ENCODE data around the gene FATE1. TPM values are rescaled to one million over a fixed set of nuclear protein-coding genes. Genes with fewer than 3 reads are reported as not detected.

Gene FATE1
- total RNA-seq, 1 donor, result not detected

GRCh38 chrX:151703487-151703886 lies 12.3 kb upstream of the FATE1 start:
- DNase-seq (ENCODE audit: low read depth in 2 of 3, low spot score in 2 of 3), result no peak

DNA sequence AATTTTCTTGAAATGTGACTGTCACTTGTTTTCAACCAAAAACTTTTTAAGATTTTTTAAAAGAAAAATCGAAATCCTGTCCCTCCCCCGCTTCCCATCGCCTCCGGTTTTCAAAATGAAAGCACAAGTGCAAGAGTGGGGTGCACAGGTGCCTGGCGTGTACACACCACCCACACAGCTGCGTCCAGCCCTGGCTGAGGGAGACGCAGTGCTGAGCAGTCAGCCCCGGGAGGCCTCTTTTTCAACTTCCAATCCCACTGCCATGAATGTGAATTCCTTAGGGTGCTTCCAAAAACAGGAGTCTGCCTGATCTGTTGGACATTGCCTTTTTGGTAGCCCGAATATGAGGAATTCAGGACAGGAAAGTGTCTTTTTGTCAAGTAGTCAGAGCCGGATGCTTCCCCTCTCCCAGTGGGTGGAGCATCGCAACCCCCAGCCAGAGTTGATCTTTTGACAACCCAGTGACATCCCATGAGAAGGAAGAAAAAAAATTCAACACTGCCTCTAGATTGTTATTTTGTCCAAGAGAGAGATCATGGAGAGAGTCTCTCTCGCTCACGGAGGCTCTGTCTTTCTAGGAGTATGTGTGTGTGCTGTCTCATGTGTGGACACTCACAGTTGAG lies 11.7 kb upstream of the FATE1 start:
- no peak for DNase-seq (ENCODE audit: low read depth in 2 of 3, low spot score in 2 of 3)

- DNase-seq (ENCODE audit: low read depth in 2 of 3, low spot score in 2 of 3), result no peak
Measured at GRCh38 chrX:151708821-151709220, 7.0 kb upstream of the FATE1 start.

- DNase-seq (ENCODE audit: low read depth in 2 of 3, low spot score in 2 of 3), result no peak
Measured at GRCh38 chrX:151710457-151710856, 5.4 kb upstream of the FATE1 start.

DNA sequence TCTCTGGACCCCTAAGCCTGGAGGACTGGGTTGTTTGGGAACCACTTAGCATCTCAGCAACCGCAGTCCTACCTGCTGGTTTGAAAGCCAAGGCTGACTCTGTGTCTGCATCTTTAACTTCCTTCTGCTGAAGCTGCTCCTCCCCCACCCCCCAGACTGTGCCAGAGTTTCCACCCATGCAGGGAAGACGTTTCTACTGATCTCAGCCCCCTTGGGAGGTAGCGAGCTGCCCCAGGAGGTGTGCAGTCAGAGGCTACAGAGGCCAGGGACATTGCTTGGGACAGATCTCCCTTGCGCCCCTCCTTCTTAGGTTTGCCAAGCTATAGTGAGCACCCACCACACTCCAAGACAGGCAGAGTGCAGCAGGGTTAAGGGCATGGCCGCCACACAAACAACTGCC lies 4.7 kb upstream of the FATE1 start:
- DNase-seq (ENCODE audit: low read depth in 2 of 3, low spot score in 2 of 3), result no peak

DNA sequence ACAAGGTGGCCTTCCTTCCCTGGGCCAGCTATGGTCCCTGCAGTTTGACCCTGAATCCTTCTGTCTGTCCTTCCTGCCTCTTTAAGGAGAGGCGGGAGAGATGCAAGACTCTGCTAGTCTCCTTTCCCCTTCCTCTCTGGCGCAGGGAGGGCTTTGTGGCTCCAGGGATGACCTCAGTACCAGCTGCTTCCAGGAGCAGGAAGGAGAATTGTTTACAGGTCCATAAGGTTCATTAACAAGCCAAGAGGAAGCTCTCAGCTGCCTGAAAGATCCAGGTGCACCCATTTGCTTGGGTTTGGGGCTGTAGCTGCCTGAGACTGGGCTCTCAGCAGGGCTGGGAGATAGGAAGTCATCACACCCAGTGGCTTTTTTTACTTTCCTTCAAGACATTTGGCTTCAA lies 4.0 kb upstream of the FATE1 start:
- no peak for DNase-seq (ENCODE audit: low read depth in 2 of 3, low spot score in 2 of 3)

GRCh38 chrX:151712253-151712652 lies 3.6 kb upstream of the FATE1 start:
- DNase-seq (ENCODE audit: low read depth in 2 of 3, low spot score in 2 of 3), result no peak

DNA sequence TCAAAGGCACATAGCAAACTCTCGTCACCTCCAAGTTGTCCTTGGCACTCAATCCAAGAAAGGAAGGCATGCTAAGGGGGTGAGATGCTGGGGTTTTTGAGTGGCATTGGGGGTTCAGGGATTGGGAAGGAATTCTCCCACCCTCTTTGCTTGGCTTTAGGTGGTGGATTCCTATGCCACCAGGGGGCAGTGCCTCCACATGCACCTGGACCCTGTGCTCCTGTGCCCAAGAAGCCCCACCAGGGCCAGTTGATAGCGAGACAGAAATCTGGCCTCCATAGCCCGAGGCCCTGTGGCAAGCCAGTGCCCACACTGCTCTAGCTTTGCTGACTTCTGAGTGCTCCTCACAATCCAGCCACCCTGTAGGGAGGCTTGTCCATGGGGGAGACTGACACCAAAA lies 2.0 kb upstream of the FATE1 start:
- DNase-seq (ENCODE audit: low read depth in 2 of 3, low spot score in 2 of 3), result peak in 1 of 3 donors; percentile 9

DNA sequence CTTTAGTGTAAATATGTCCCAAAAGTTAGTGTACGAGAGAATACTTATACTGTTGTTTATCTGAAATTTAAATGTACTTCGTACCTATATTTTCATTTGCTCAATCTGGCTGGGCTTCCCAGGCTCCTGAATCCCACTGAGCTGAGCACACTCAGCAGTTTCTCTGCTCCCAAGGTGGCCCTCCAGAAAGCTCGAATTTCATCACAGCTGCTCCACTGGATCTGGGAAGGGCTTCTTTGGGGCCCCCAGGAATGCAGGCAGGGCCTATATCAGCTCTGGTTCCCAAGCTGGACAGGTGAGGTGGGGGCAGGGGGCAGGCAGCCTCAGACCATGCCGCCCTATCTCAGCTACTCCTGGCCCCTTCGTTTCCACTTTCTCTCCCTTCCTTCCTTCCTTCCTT lies 1.5 kb upstream of the FATE1 start:
- DNase-seq (ENCODE audit: low read depth in 2 of 3, low spot score in 2 of 3), result no peak

GRCh38 chrX:151722241-151722846 lies 6.5 kb downstream of the FATE1 start:
- DNase-seq (ENCODE audit: low read depth in 2 of 3, low spot score in 2 of 3), result peak in 1 of 3 donors; percentile 1

DNA sequence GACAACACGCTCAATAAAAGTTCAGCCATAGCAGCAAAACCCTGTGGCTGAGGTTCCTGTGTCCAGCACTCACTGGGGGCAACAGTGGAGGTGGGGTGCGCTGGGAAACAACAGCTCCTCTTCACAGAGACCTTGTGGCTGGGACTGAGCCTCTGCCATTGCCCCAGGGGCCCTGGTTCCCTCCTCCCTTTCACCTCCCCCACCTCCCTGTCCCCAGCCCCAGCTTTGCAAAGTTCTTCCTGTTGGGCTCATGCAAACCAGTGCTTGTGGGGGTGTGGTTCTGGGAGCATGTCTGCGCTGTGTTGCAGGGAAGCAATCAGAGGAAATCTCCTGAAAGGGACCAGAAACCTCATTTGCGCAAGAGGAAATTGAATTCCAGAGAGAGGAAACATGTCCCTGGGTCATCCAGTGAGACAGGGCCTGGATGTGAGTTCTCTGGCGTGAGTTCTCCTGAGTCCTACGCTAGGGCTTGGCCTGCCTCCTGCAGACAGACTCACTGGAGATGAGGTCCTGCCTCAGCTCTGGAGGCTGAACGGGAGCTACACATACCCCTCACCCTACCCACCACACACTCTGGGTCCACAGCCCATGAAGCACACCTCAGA lies 7.4 kb downstream of the FATE1 start:
- DNase-seq (ENCODE audit: low read depth in 2 of 3, low spot score in 2 of 3), result no peak

DNA sequence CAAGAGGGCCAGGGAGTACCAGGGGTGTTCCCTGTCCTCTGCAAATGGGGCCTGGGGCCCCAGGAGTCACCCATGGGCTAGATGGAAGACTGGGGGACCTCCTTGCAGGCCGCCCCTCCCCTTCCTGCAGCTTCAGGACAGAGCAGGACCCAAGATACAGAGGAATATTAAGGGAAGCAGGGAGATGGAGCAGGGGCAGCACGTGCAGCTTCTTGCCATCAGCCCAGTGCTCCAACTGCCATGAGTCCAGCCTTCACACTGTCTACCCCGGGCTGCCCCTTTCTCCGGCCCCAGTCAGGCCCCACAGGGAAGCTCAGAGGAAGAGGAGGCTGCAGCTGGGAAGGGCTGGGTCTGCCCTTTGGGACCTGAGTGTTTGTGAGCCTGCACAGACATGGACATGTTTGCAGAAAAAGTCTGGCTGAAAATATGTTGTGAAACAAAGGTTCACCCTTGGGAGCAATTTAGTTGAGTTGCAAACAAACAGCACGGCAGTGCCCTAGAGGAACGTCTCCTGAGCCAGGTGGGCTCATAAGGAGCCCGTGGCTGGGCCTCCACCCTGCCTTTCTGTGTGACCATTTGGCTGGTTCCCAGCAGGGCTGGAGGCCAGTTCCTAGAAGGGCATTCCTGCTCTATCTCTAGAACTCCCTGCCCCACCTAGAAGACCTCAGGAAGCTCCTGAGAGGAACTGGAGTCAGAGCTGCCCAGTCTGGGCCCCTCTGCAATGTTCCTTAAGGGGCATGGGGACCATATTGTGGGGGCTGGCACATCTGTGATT lies 8.9 kb downstream of the FATE1 start:
- no peak for DNase-seq (ENCODE audit: low read depth in 2 of 3, low spot score in 2 of 3)

DNA sequence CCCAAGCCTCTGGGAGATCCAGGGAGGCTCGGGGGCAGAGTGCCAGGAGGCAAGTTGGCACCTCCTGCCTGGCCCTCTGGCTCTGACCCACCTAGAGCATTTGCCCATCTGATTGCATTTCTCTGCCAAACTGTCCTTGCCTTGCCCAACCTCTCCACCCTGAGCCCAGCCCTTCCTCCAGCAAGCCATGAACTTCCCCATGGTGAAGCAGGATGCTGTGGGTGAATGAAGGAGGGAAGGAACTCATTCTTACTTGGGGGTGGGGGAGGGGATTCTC lies 9.4 kb downstream of the FATE1 start:
- DNase-seq (ENCODE audit: low read depth in 2 of 3, low spot score in 2 of 3), result no peak

- DNase-seq (ENCODE audit: low read depth in 2 of 3, low spot score in 2 of 3), result no peak
Measured at GRCh38 chrX:151726751-151727150, 10.9 kb downstream of the FATE1 start.

DNA sequence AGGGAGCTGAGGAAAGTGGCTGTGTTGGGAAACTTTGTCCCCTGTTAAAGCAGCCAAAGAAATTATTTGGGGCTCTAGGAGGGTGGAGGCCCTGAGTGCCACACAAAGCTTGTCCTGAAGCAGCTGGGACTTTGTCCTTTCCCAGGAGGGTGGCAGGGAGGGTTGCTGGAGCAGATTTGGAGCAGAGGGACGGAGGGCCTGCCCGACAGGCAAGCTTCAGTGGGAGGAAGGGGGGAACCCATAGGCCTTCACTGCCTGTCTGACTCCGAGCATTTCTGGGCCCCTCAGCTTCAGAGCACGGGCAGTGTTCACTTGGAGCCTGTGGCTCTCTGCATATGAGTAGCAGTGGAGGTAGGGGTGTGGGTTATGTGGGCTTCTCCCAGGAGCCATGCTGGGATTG lies 11.5 kb downstream of the FATE1 start:
- no peak for DNase-seq (ENCODE audit: low read depth in 2 of 3, low spot score in 2 of 3)

DNA sequence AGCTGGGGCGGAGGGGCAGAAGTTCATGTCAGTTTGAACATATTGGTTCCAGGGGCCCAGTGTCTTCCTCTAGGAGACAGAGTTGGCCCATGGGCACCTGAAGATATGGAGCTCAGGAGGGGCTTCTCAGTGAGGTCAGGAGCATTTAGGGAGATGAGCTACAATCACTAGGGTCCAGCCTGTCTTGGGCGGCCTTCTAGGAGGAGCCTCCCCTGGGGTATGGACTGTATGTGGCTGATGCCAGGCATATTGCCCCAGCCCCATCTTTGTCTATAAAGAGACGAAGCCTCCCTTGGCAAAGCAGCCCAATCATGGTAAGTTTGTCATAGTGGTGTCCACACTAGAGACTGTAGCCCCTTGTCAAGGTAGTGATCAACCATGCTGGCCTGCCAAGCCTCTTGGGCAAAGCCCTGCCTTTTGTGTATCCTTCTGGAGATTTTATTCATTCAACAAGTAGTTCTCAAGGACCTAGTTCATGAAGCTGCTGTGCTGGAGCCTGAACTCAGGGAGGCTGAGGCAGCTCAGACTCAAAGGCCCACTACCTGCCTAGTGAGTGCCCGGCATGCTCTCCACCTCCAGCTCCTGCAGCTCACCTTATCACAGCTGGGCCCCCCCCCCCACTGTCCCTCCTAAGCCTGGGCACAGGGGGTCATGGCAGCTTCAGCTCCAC lies 13.4 kb downstream of the FATE1 start:
- no peak for DNase-seq (ENCODE audit: low read depth in 2 of 3, low spot score in 2 of 3)

DNA sequence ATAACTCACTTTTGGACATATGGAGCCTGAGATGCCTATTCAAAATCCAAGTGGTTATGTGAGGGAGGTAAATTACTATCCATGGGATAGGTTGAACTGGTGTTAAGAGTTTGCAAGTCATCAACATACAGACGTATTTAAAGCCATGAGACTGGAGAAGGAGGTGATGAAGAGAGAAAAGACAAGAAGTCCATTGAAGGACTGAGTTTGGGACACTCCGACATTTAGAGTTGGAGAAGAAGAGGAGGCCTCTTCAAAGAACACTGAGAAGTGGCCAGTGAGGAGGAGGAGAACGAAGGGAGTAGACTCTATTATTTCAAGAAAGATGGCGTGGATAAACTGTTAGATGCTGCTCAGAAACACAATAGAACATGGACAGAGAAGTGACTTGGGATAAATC lies 18.6 kb downstream of the FATE1 start, which contains the start of gene CNGA2:
Gene CNGA2, plus strand, starts transcription at position 301 of the 400 bp plus-strand sequence. CDS start 3,738 bp downstream, outside the sequence.
- no peak for DNase-seq (ENCODE audit: low read depth in 2 of 3, low spot score in 2 of 3)

- no peak for DNase-seq (ENCODE audit: low read depth in 2 of 3, low spot score in 2 of 3)
Measured at GRCh38 chrX:151735219-151735618, 19.4 kb downstream of the FATE1 start.

DNA sequence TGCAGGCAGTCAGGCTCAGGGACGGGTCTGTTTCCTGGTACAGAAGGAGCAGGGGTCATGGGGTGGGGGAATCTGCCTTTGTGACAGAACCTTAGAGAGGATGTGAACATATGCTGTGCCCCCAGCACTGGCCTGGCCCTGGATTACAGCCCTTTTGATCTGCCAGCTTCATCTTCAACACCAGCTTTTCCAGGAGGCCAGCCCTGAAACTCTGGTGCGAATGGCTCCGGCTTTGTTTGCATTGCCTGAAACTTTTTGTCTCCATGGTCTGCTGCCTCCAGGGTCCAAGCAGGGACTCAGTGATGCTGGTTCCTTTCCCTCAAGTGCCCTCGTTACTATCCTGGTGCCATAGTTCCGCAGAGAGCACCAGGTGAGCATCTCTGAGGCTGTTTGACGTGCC lies 20.9 kb downstream of the FATE1 start:
- DNase-seq (ENCODE audit: low read depth in 2 of 3, low spot score in 2 of 3), result no peak

GRCh38 chrX:151737494-151737893 lies 21.7 kb downstream of the FATE1 start:
- no peak for DNase-seq (ENCODE audit: low read depth in 2 of 3, low spot score in 2 of 3)

DNA sequence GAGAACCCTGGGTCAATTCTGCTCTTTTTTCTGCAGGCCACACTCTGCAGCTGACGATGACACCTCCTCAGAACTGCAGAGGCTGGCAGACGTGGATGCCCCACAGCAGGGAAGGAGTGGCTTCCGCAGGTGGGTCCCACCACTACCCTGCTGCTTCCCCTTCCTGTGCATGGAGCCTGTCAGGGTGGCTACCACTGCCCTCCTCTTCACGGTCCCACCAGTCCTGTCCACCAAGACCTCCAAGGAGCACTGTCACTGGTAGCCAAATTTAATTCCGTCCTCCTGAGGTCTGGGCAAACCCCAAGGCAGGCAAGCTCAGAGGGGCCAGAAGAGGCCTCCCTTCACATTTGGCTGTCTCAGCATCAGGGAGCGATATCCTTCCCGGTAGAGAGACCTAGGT lies 22.9 kb downstream of the FATE1 start:
- no peak for DNase-seq (ENCODE audit: low read depth in 2 of 3, low spot score in 2 of 3)
